KBM-7 (cell line): ENCODE results near the gene CHRND.
A peak's percentile ranks its signal among the peaks of the same experiment; 100 is the strongest.

Experiments
- DNase-seq: peaks from one replicate; pipeline ENCODE4 v3.0.0-alpha.2; 2015
- in situ Hi-C: fragments of 300-500 bp; cut with MboI; formaldehyde crosslinking; loops from 2 replicates; pipeline ENCODE4 v1.14.3; 2020; ENCODE audit warnings: low sequenced_read_pairs, low pct_unique_long_range_greater_than_20kb, mixed read lengths

Gene CHRND

DNA sequence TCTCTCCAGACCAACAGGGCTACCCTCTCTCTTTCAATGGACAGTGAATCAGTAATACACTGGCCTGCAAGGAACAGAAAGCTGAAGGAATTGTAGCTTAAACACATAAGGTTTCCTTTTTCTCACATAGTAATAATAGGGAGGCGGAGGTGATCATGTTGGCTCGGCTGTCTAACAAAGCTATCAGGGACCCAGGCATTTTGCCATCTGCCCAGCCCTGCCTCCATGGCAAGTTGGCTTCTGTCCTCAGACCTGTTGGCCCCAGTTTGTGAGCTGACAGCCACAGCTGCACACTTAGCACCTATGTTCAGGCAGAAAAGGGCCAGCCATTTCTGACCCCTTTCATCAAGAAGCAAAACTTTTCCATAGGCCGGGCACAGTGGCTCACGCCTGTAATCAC, 11.5 kb downstream of the CHRND start:
- DNase-seq, result no peak
- in situ Hi-C loops, result no loop called here

DNA sequence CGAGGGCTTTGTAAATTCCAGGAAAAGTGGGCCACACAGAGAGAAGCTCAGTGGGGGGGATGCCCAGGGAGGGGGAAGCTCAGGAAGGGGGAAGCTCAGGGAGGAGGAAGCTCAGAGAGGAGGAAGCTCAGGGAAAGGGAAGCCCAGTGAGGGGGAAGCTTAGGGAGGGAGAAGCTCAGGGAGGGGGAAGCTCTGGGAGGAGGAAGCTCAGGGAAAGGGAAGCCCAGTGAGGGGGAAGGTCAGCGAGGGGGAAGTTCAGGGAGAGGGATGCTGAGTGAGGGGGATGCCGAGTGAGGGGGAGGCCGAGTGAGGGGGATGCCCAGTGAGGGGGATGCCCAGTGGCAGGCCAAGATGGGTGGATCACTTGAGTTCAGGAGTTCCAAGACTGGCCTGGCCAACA, 12.7 kb downstream of the CHRND start:
- DNase-seq, result peak; percentile 42
- in situ Hi-C loops, result no loop called here

DNA sequence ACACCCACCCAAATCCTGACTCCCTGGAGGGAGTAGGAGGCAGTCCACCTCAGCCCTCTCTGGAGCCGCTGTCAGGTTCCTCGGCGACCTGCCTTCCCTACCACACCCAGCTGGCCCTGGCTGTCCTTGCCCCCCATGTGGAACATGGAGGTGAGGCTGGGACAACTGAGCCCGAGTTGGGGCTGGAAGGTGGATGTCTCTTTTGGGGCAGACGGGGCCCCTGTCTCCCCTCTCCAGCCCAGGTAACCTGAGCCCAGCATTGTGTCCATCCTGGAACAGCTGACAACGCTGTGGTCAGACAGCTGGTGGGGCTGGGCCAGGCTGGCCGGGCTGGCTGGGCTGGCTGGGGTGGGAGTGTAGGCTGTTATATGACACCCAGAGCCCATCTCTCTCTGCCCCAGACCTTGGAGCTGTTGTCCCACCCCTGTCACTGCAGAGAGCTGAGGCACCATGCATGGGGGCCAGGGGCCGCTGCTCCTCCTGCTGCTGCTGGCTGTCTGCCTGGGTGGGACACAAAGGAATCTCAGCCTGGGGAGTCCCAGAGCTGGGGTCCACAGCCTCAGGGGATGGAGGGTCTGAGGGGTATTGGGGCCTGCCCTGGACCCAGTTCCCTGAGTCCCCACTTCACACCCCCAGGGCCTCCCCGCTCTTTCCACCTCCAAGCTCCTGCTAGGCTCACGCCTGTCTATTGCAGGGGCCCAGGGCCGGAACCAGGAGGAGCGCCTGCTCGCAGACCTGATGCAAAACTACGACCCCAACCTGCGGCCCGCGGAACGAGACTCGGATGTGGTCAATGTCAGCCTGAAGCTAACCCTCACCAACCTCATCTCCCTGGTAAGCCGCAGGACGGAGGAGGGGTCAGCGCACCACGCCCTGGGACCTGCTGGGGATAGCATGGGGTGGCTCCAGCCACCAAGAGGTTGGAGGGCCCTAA, 13.6 kb downstream of the CHRND start, which contains the start of gene CHRNG:
Gene CHRNG, plus strand, starts transcription at position 395 of the 934 bp plus-strand sequence. Its CDS starts 56 bp downstream, at position 451.
- in situ Hi-C loops, result no loop called here
- no peak for DNase-seq

DNA sequence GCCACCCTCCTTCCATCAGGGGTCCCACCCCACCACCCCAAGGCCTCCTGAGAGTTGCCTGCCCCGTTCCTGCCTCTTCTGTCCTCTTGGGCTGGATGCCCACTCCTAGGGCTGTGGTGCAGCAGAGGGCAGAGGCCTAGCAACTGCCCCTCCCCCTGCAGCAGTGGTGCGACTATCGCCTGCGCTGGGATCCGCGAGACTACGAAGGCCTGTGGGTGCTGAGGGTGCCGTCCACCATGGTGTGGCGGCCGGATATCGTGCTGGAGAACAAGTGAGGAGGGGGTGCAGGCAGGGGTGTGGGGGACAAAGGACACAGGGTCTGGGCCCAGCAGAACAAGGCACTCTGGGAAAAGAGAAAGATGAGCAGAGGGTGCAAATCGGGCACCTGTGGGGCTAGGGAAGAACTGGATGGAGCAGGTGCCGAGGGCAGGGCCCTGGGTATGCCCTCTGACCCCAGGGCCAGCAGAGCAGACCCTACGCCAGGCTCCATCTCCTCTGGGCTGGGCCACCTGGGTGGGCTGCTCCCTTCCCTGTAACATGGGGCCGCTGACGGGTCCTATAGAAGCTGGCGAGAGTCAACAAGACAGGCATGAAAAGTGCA, 14.6 kb downstream of the CHRND start:
- no peak for DNase-seq
- in situ Hi-C loops, result no loop called here

DNA sequence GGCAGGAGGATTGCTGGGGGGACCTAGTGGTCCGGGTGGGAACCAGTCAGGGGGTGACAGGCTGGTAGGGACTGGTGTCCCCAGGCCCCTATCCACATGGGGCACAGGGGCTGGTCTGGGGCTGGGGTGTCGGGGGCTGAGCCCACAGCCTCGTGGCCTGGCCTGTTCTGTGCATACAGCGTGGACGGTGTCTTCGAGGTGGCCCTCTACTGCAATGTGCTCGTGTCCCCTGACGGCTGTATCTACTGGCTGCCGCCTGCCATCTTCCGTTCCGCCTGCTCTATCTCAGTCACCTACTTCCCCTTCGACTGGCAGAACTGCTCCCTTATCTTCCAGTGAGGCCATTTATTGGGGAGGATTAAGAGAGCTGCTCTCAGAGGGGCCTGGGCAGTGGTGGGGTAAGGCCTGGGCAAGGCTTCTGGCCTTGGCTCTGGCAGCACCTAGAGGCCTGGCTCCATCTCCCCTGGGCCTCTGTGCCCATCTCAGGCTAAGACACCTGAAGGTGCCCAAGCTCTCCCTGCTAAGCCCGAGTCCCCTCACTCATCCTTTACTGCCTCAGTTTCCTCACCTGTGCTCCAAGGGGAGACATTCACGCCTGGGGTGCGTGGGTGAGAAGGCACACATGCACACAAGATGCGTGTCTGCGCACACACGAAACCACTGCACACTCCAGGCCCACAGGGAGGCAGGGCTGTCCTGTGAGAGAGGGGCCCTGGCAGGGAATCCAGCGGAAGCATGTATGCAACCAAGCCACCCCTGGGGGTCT, 15.4 kb downstream of the CHRND start:
- in situ Hi-C loops, result no loop called here
- peak; percentile 20 for DNase-seq

DNA sequence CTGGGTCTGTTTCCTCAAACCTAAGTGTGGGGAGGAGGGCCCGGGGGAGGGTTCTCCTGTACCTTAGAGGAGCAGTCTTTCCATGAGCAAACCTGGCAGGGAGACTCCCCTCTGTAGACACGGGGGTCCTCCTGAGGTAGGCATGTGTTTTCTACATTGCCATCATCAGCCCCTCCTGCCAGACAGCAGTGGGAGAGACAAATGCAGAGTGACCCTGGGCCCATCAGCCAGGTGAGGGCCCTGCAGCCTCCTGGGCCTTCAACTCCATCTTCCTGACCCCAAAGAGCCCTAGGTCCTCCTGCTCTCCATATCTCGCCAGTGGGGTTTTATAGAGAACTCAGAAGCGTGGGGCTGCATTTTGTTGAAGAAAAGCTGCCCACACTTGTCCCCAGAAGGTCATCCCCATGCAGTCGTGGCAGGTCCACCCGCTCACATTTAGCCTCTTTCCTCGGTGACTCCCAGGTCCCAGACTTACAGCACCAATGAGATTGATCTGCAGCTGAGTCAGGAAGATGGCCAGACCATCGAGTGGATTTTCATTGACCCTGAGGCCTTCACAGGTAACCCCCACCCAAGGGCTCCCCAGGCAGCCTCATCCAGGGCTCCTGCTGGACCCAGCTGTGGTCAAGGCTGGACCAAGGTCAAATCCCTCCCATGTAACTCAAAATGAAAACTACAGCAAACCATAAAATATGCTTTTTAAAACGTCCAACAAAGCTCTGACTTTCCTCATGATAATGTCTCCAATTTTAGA, 16.2 kb downstream of the CHRND start:
- in situ Hi-C loops, result no loop called here
- DNase-seq, result no peak

DNA sequence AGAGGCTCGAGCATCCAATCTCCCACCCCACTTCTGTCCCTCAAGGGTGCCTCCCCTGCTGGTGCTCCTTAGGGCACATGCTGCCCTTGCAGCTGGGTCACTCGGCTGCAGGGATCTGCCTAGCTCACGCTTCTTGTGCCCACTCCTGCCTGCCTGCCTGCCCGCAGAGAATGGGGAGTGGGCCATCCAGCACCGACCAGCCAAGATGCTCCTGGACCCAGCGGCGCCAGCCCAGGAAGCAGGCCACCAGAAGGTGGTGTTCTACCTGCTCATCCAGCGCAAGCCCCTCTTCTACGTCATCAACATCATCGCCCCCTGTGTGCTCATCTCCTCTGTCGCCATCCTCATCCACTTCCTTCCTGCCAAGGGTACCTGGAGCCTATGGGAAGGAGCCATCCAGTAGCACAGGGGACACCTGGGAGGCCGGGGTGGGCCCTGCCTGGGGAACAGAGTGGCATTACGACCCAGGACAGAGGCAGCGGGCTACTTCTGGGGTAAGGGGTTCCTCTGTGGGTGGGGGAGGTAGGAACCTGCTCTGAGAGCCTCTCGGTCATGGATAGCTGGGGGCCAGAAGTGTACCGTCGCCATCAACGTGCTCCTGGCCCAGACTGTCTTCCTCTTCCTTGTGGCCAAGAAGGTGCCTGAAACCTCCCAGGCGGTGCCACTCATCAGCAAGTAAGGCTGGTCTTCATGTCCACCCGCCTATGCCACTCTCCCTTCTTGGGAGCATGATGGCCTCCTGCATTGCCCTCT, 16.9 kb downstream of the CHRND start:
- in situ Hi-C loops, result no loop called here
- DNase-seq, result no peak

DNA sequence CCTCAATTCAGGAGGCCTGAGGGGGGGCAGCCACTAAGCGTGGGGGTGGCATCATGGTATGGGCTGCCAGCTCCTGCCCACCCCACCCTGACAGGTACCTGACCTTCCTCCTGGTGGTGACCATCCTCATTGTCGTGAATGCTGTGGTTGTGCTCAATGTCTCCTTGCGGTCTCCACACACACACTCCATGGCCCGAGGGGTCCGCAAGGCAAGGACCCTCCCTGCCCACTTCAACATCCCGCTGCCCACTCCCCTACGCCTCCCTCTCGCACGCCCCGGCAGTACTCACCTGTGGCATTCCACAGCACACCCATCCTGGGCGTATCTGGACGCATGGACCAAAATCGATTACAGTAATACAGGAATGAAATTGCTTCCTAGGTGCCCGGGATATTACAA, 17.5 kb downstream of the CHRND start:
- in situ Hi-C loops, result no loop called here

DNA sequence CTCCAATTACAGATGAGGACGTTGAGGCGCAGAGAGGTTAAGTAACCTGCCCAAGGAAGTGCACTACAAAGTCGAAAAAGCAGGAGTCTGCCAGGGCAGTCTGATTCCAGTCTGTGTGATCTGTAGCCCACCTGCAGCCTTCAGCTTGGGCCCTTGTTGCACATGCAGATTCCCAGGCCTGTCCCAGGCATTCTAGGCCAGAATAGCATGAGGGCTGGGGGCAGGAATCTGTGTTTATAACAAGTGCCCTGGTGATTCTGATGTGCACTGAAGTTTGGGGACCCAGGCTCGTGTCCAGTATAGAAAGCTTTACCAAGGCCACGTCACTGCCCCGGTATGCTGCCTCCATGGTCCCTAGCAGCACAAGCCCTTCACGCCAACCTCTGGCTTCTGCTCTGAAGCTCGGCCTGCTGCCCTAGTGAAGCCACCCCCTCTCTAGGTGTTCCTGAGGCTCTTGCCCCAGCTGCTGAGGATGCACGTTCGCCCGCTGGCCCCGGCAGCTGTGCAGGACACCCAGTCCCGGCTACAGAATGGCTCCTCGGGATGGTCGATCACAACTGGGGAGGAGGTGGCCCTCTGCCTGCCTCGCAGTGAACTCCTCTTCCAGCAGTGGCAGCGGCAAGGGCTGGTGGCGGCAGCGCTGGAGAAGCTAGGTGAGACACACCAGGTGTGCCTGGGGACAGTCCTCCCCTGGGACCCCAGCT, 18.1 kb downstream of the CHRND start:
- no peak for DNase-seq
- in situ Hi-C loops, result no loop called here

More for the DNA sequence above, 17.5 kb downstream of the CHRND start:
- no peak for DNase-seq

DNA sequence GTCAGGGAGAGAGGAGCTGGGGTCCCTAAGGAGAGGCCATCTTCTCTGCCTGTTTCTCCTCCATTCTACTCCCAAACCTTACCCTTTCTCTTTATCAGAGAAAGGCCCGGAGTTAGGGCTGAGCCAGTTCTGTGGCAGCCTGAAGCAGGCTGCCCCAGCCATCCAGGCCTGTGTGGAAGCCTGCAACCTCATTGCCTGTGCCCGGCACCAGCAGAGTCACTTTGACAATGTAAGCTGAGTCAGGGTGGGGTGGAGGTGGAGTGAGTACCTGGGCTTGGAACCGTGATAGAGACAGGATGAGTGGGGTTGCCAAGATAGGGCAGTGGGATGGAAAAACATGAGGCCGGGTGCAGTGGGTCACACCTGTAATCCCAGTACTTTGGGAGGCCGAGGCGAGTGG, 18.7 kb downstream of the CHRND start:
- DNase-seq, result no peak
- in situ Hi-C loops, result no loop called here

DNA sequence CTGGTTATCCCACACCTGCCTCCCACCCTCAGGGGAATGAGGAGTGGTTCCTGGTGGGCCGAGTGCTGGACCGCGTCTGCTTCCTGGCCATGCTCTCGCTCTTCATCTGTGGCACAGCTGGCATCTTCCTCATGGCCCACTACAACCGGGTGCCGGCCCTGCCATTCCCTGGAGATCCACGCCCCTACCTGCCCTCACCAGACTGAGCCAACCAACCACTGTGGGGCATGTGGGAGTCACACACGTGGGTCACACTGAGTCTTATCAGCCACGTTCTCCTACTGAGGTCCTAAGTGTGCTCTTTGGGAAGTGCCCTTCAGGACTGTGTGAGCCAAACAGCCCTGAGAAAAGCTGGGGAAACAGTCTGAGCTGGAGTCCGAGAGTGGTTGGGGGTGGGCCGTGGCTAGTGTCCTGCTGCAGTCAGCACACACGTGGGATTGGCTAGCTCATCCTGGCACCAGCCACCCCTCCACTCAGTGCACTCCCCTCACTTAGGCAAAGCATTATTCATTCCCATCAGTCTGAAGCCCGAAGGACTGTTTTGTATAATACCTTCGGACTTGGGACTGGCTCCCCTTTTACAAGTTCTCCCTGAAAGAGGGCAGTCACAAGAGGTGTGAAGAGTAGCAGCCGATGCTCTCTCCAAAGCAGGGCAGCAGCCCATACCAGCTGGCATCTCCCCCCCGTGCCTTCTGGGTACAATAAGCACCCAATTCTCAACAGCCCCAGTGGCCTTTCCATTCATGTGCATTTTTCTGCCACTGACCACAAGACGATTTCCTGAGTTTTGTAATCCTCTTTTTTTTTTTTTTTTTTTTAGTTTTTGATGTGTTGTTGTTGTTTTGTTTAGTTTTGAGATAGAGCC, 19.8 kb downstream of the CHRND start:
- no peak for DNase-seq
- in situ Hi-C loops, result no loop called here

DNA sequence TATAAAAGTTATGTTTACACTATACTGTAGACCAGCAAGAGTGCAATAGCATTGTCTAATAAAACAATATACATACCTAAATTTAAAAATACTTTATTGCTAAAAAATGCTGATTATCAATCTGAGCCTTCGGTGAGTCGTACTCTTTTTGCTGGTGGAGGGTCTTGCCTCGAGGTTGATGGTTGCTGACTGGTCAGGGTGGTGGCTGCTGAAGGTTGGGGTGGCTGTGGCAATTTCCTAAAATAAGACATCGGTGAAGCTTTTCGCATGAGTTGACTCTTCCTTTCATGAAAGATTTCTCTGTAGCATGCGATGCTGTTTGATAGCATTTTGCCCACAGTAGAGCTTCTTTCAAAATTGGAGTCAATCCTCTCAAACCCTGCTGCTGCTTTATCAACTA, 22.0 kb downstream of the CHRND start:
- in situ Hi-C loops, result no loop called here
- no peak for DNase-seq

DNA sequence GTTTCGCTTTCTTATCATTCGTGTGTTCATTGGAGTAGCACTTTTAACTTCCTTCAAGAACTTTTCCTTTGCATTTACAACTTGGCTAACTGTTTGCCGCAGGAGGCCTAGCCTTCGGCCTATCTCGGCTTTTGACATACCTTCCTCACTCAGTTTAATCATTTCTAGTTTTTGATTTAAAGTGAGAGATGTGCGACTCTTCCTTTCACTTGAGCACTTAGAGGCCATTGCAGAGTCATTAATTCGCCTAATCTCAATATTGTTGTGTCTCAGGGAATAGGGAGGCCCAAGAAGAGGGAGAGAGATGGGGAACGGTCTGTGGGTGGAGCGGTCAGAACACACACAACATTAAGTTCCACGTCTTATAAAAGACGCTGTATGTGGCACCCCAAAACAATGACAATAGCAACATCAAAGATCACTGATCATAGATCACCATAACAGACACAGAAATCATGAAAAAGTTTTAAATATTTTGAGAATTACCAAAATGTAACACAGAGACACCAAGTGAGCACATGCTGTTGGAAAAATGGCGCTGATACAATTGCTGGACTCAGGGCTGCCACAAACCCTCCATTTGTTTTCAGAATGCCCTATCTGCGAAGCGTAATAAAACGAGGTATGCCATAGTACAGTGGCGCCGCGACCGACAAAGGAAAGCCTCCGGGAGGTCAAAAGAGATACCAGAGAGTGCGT, 23.8 kb downstream of the CHRND start:
- no peak for DNase-seq
- in situ Hi-C loops, result no loop called here

DNA sequence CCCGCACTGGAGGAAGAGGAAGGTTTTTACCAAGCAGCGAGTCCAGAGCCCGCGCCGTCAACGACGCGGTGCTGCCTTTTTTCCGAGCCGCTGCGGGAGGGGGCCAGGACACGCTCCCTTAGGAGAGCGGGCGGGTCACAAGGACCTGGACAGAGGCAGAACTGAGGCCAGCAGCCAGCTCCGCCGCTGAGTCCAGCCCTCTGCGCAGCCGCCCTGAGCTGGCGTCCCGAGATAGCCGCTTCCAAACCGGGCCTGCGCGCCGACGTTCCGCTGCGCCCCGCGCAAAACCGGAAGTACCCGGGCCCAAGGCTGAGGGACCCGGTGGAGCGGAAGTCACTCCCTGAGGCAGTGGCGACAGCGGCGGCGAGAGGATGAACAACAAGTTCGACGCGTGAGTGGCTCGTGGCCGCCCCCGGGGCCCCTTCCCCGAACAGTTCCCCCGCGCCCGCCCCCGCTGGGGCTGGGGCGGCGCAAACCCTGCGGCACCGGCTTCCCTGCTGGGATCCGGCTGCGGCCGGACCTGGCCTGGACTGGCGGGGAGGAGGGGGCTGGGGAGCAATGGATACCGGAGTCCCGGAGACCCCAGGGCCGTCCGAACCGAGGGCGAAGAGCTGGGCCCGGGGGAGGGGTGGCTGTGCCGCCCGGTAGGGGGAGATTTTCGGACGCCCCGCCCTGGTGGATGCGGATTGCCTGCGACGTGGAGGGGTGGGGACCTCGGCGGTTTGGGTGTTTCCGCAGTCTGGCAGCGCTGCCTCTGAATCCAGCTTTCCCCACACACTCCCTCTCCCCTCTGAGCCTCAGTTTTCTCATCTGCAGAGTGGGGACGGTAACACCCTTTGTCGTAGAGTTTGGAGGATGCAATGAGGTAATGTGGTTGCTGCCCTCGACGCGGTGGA, 24.6 kb downstream of the CHRND start, which contains the start of the genes EIF4E2 and TIGD1:
Gene EIF4E2, plus strand, starts transcription at position 336 of the 896 bp plus-strand sequence. Its CDS starts 36 bp downstream, at position 372.
Gene TIGD1, minus strand, starts transcription at position 204 of the 896 bp plus-strand sequence. CDS start 675 bp downstream, outside the sequence.
- in situ Hi-C loops, result no loop called here
- peak; percentile 93 for DNase-seq

DNA sequence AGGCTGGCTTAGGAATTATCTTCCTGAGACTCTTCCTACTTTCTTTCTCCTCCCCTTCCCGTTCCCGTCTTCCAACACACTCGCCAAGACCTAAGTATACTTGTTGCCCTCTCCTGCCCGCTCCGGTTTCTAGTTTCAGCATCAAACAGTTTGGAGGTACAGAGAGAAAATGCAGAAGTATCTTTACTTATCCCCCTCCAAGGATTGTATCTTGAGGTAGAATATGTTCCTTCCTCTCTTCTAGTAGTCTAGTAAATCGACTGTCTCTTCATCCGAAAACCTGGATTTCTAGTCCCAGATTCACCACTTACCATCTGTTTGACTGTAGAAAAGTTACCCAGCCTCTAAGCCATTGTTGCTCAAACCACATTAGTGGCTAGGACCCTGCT, 25.3 kb downstream of the CHRND start:
- in situ Hi-C loops, result no loop called here
- no peak for DNase-seq
